Panc1 (cell line): Measurements from ENCODE around the gene DAPK1. TPM values are rescaled to one million over a fixed set of nuclear protein-coding genes. Genes with fewer than 3 reads are reported as not detected.
"Not testable (repeated sequence)": the region's sequence is repeated elsewhere in the genome, so short reads cannot be mapped to it uniquely, and the experiment has no call there.

Experiments used
- ATAC-seq: fragments of 200-7000 bp; cut with Tn5 transposase; 2 replicates; pipeline ENCODE4 v1.9.1; 2020; ENCODE audit warnings: mild to moderate bottlenecking, moderate library complexity
- BruUV-seq: library from RNA; stranded (reverse); fragments of 400-500 nt; replicated peaks from 2 replicates; lab custom pipeline; 2021; lab: Mats Ljungman, UMichigan
- CTCF ChIA-PET: fragments of 300-600 bp; sonication (Branson Sonifier 250); formaldehyde crosslinking; loops from one replicate; lab custom pipeline; 2022; ENCODE audit warnings: antibody characterized with exemption; lab: Charles Lee
- POLR2A ChIA-PET: fragments of 300-600 bp; sonication (Branson Sonifier 250); formaldehyde crosslinking; loops from one replicate; lab custom pipeline; 2022; ENCODE audit warnings: antibody characterized with exemption; lab: Charles Lee
- DNase-seq: peaks from one replicate; pipeline ENCODE4 v3.0.0-alpha.2; 2010; ENCODE audit warnings: low read depth, low spot score
- H3K27ac ChIP-seq: 2 replicates; pipeline ENCODE4 v1.5.1; 2011; ENCODE audit warnings: mild to moderate bottlenecking, low read length, inconsistent platforms
- H3K27me3 ChIP-seq: fragments of 200-500 bp; sonication (Bioruptor generic); 2 replicates; pipeline ENCODE4 v1.6.0; 2014; ENCODE audit warnings: low read length, inconsistent platforms; ENCODE audit not compliant: control insufficient read depth, insufficient read depth
- H3K36me3 ChIP-seq: fragments of 200-500 bp; sonication (Bioruptor generic); 2 replicates; pipeline ENCODE4 v1.5.1; 2014; ENCODE audit warnings: inconsistent platforms, mild to moderate bottlenecking, low read length, moderate library complexity; ENCODE audit not compliant: control insufficient read depth, insufficient read depth
- H3K4me1 ChIP-seq: 2 replicates; pipeline ENCODE4 v1.5.1; 2011; ENCODE audit warnings: inconsistent platforms, mild to moderate bottlenecking, low read length, moderate library complexity; ENCODE audit not compliant: control insufficient read depth, insufficient read depth
- H3K4me3 ChIP-seq, 2 experiments: 2 replicates each; pipeline ENCODE4 v1.5.1; 2011 to 2012; ENCODE audit warnings: low read depth in 2 of 2, low read length in 2 of 2, mild to moderate bottlenecking in 2 of 2, inconsistent platforms in 1 of 2, moderate library complexity in 1 of 2
- H3K9me3 ChIP-seq: fragments of 200-500 bp; sonication (Bioruptor generic); 2 replicates; pipeline ENCODE4 v1.5.1; 2014; ENCODE audit warnings: low read depth, mild to moderate bottlenecking, inconsistent platforms, low read length, moderate library complexity; ENCODE audit not compliant: control insufficient read depth, insufficient read depth
- CTCF ChIP-seq: fragments of 450-650 bp; IDR thresholded peaks from 2 replicates; pipeline ENCODE4 v1.5.1; 2017; ENCODE audit warnings: mild to moderate bottlenecking
- POLR2AphosphoS5 ChIP-seq: IDR thresholded peaks from 2 replicates; pipeline ENCODE4 v1.6.1; 2012; ENCODE audit warnings: mild to moderate bottlenecking, low read depth, low read length, moderate library complexity
- REST ChIP-seq, 2 experiments: IDR thresholded peaks; 2 replicates each; pipeline ENCODE4 v1.6.1; 2011 to 2012; ENCODE audit warnings: low read depth in 2 of 2, control low read depth in 1 of 2, low read length in 1 of 2, mild to moderate bottlenecking in 1 of 2, moderate library complexity in 1 of 2; ENCODE audit not compliant: insufficient read depth in 1 of 2
- SIN3A ChIP-seq: IDR thresholded peaks from 2 replicates; pipeline ENCODE4 v1.6.1; 2012; ENCODE audit warnings: low read depth, mild to moderate bottlenecking, low read length, moderate library complexity, borderline replicate concordance; ENCODE audit not compliant: insufficient read depth
- TCF7L2 ChIP-seq: IDR thresholded peaks from 2 replicates; pipeline ENCODE4 v1.6.1; 2011; ENCODE audit warnings: mild to moderate bottlenecking, low read depth, low read length, inconsistent platforms
- in situ Hi-C: cut with HindIII; loops from 2 replicates; pipeline ENCODE4 v1.10.0; 2016; ENCODE audit warnings: low sequenced_read_pairs, low pct_unique_long_range_greater_than_20kb
- intact Hi-C: fragments of 100-400 bp; cut with micrococcal nuclease; formaldehyde crosslinking; loops from one replicate; pipeline ENCODE4 v1.10.0; 2022; ENCODE audit not compliant: unreplicated experiment
- total RNA-seq: library from RNA; stranded (reverse); gene quantifications from one replicate; pipeline ENCODE4 v1.2.1, GENCODE V29; 2021; ENCODE audit not compliant: unreplicated experiment

Gene DAPK1
- total RNA-seq, 1 experiment from 2014 or later: 0.87 TPM

- no TSS peak for BruUV-seq
- intact Hi-C loops: no loop called here
- Histone ChIP-seq H3K4me1 (no peaks in the 10 kb centered on the region), H3K36me3 (no peaks in the 10 kb centered on the region), H3K27me3 (no peaks in the 10 kb centered on the region), H3K9me3 (no peaks in the 10 kb centered on the region), H3K27ac (no peak overlapping the region), H3K4me3 (no peak overlapping the region)
- in situ Hi-C loops: no loop called here
- DNase-seq (no peak), ATAC-seq (no peak)
- POLR2A ChIA-PET: no interaction called here
- TF ChIP-seq REST (IDR thresholded peaks at IDR 0.05; ENCODE audit: insufficient read depth in 1 of 2, low read depth in 2 of 2, low read length in 1 of 2) (no peak), CTCF (no peak), SIN3A (no peak), POLR2AphosphoS5 (no peak), TCF7L2 (no peak)
- CTCF ChIA-PET: no interaction called here
Measured at GRCh38 chr9:87742813-87743428, 245.3 kb downstream of the DAPK1 start.

GRCh38 chr9:87744247-87744646 is 246.6 kb downstream of the DAPK1 start:
- H3K9me3 ChIP-seq, intact Hi-C loops, CTCF ChIA-PET, BruUV-seq, H3K27me3 ChIP-seq, ATAC-seq, DNase-seq, H3K4me1 ChIP-seq, POLR2A ChIA-PET, in situ Hi-C loops, H3K36me3 ChIP-seq, H3K27ac ChIP-seq, H3K4me3 ChIP-seq: not testable (repeated sequence)

- POLR2A ChIA-PET: interaction anchor here (0.7 kb wide), 1 partner anchor 187 kb away, joined by 4 read pairs; no protein-coding TSS in a partner anchor
- in situ Hi-C loops (no loop called here), intact Hi-C loops (no loop called here)
- BruUV-seq: no TSS peak
- no peak for ATAC-seq
- Histone ChIP-seq H3K9me3 (no peaks in the 10 kb centered on the region), H3K27me3 (no peaks in the 10 kb centered on the region), H3K27ac (no peak overlapping the region), H3K4me3 (no peak overlapping the region), H3K36me3 (no peaks in the 10 kb centered on the region), H3K4me1 (no peaks in the 10 kb centered on the region)
- DNase-seq: no peak
- TF ChIP-seq REST (IDR thresholded peaks at IDR 0.05; ENCODE audit: insufficient read depth in 1 of 2, low read depth in 2 of 2, low read length in 1 of 2) (no peak), CTCF (no peak), POLR2AphosphoS5 (no peak), SIN3A (no peak), TCF7L2 (no peak)
- CTCF ChIA-PET: interaction anchor here (0.6 kb wide), 1 partner anchor 789 kb away, joined by 6 read pairs; the partner anchor contains the start of gene NXNL2
Measured at GRCh38 chr9:87746186-87746585, 248.5 kb downstream of the DAPK1 start.
